GM12872 (cell line): ENCODE results near the gene LRBA.

Experiments used
- CTCF ChIP-seq: IDR thresholded peaks from 3 replicates; pipeline ENCODE4 v1.5.1; 2011; ENCODE audit warnings: low read depth, mild to moderate bottlenecking, low read length, moderate library complexity; ENCODE audit not compliant: insufficient read depth

LRBA gene

GRCh38 chr4:150477869-150478268 lies 537.2 kb downstream of the LRBA start:
- no peak for TF ChIP-seq CTCF

GRCh38 chr4:150476776-150477175 lies 538.3 kb downstream of the LRBA start:
- TF ChIP-seq CTCF, result no peak

- no peak for TF ChIP-seq CTCF
Observed at GRCh38 chr4:150475763-150476162, 539.3 kb downstream of the LRBA start.

- no peak for TF ChIP-seq CTCF
Observed at GRCh38 chr4:150464523-150464922, 550.6 kb downstream of the LRBA start.

- TF ChIP-seq CTCF, result no peak
Observed at GRCh38 chr4:150462743-150463142, 552.3 kb downstream of the LRBA start.

- no peak for TF ChIP-seq CTCF
Observed at GRCh38 chr4:150461957-150462356, 553.1 kb downstream of the LRBA start.

- TF ChIP-seq CTCF, result no peak
Observed at GRCh38 chr4:150457802-150458201, 557.3 kb downstream of the LRBA start.

- no peak for TF ChIP-seq CTCF
Observed at GRCh38 chr4:150451883-150452282, 563.2 kb downstream of the LRBA start.
